Activated CD8-positive, alpha-beta T cell treated with anti-CD3 and anti-CD28 coated beads for 36 hours (primary cell): ENCODE data around the gene PAPSS1. TPM values are rescaled to one million over a fixed set of nuclear protein-coding genes. Genes with fewer than 3 reads are reported as not detected.

Source experiments
- ATAC-seq: fragments of 200-7000 bp; cut with Tn5 transposase; one replicate; pipeline ENCODE4 v1.10.0; 2021; ENCODE audit warnings: mild to moderate bottlenecking, moderate library complexity
- CTCF ChIA-PET: fragments of 350-600 bp; sonication (Branson Sonifier 250); formaldehyde crosslinking; loops from one replicate; lab custom pipeline; 2021; ENCODE audit warnings: antibody characterized with exemption; lab: Charles Lee
- POLR2A ChIA-PET: fragments of 350-600 bp; sonication (Branson Sonifier 250); formaldehyde crosslinking; loops from one replicate; lab custom pipeline; 2021; ENCODE audit warnings: antibody characterized with exemption; lab: Charles Lee
- DNase-seq: peaks from one replicate; pipeline ENCODE4 v3.0.0-alpha.2; 2020
- H3K27ac Mint-ChIP-seq: one replicate; pipeline ENCODE4 v1.8.0; 2021; ENCODE audit warnings: mild to moderate bottlenecking, mixed read lengths
- H3K27me3 Mint-ChIP-seq: one replicate; pipeline ENCODE4 v1.8.0; 2021; ENCODE audit warnings: mixed read lengths
- H3K36me3 Mint-ChIP-seq: one replicate; pipeline ENCODE4 v1.8.0; 2021; ENCODE audit warnings: low read depth, mixed read lengths
- H3K4me1 Mint-ChIP-seq: one replicate; pipeline ENCODE4 v1.8.0; 2021; ENCODE audit warnings: low read depth, mixed read lengths
- H3K4me3 Mint-ChIP-seq: one replicate; pipeline ENCODE4 v1.8.0; 2021; ENCODE audit warnings: mild to moderate bottlenecking, moderate library complexity, mixed read lengths
- H3K9me3 Mint-ChIP-seq: one replicate; pipeline ENCODE4 v1.8.0; 2021; ENCODE audit warnings: mixed read lengths
- CTCF ChIP-seq: fragments of 200-600 bp; IDR thresholded peaks from one replicate; pipeline ENCODE4 v1.8.0; 2022; ENCODE audit warnings: antibody characterized with exemption, mild to moderate bottlenecking
- intact Hi-C: fragments of 100-400 bp; cut with micrococcal nuclease; formaldehyde crosslinking; loops from one replicate; pipeline ENCODE4 v1.10.0; 2022
- total RNA-seq, 2 experiments: library from RNA; stranded (reverse); gene quantifications; one replicate each; pipeline ENCODE4 v1.2.3, GENCODE V29; 2021

The PAPSS1 gene
- total RNA-seq, 2 experiments from 2014 or later, result 29.5 to 31.1 TPM

GRCh38 chr4:107719207-107719921, 670 bp downstream of the PAPSS1 start:
- peaks cover 4% of the 10 kb centered on the region for H3K36me3 Mint-ChIP-seq
- DNase-seq (peak; percentile 60), ATAC-seq (peak; percentile 2)
- peak overlapping the region; percentile 87 for H3K27ac Mint-ChIP-seq
- no peaks in the 10 kb centered on the region for H3K9me3 Mint-ChIP-seq
- peak overlapping the region; percentile 92 for H3K4me3 Mint-ChIP-seq
- ChIA-PET CTCF (interaction anchor here (1.5 to 5.5 kb wide), 3 partner anchors 10 to 16 kb away, joined by 8 to 59 read pairs (median 11); no protein-coding TSS in a partner anchor), POLR2A (interaction anchor here (0.6 to 1.1 kb wide), 4 partner anchors 11 to 271 kb away, joined by 3 to 4 read pairs (median 3); partner anchors contain the start of gene HADH)
- intact Hi-C loops, result no loop called here
- H3K4me1 Mint-ChIP-seq, result peaks cover 35% of the 10 kb centered on the region
- no peaks in the 10 kb centered on the region for H3K27me3 Mint-ChIP-seq
- no peak for TF ChIP-seq CTCF

GRCh38 chr4:107718351-107718965, 1.6 kb downstream of the PAPSS1 start:
- peak overlapping the region; percentile 27 for H3K27ac Mint-ChIP-seq
- POLR2A ChIA-PET, result interaction anchor here (1.0 kb wide), 1 partner anchor 10 kb away, joined by 4 read pairs; no protein-coding TSS in a partner anchor
- ATAC-seq (no peak), DNase-seq (no peak)
- H3K36me3 Mint-ChIP-seq, result peaks cover 8% of the 10 kb centered on the region
- H3K4me3 Mint-ChIP-seq, result peak overlapping the region; percentile 92
- no peaks in the 10 kb centered on the region for H3K9me3 Mint-ChIP-seq
- intact Hi-C loops, result no loop called here
- no peak for TF ChIP-seq CTCF
- H3K4me1 Mint-ChIP-seq, result peaks cover 37% of the 10 kb centered on the region
- CTCF ChIA-PET, result no interaction called here
- H3K27me3 Mint-ChIP-seq, result no peaks in the 10 kb centered on the region

- CTCF ChIA-PET, result interaction anchor here (2.3 kb wide), 1 partner anchor 22 kb away, joined by 14 read pairs; no protein-coding TSS in a partner anchor
- H3K27me3 Mint-ChIP-seq, result no peaks in the 10 kb centered on the region
- peaks cover 2% of the 10 kb centered on the region for H3K9me3 Mint-ChIP-seq
These were observed 5.8 kb downstream of the PAPSS1 start for GRCh38 chr4:107714256-107714655.

GRCh38 chr4:107712236-107712635, 7.8 kb downstream of the PAPSS1 start:
- Mint-ChIP-seq H3K4me1 (peaks cover 25% of the 10 kb centered on the region), H3K27me3 (no peaks in the 10 kb centered on the region), H3K36me3 (peaks cover 18% of the 10 kb centered on the region), H3K27ac (no peak overlapping the region), H3K9me3 (peaks cover 7% of the 10 kb centered on the region), H3K4me3 (no peak overlapping the region)
- no peak for TF ChIP-seq CTCF
- ATAC-seq (no peak), DNase-seq (no peak)
- CTCF ChIA-PET, result no interaction called here
- POLR2A ChIA-PET, result no interaction called here
- intact Hi-C loops, result no loop called here

More at GRCh38 chr4:107714256-107714655, 5.8 kb downstream of the PAPSS1 start:
- ATAC-seq (no peak), DNase-seq (no peak)
- intact Hi-C loops, result no loop called here
- Mint-ChIP-seq H3K4me1 (peaks cover 40% of the 10 kb centered on the region), H3K4me3 (no peak overlapping the region), H3K36me3 (peaks cover 14% of the 10 kb centered on the region), H3K27ac (no peak overlapping the region)
- POLR2A ChIA-PET, result no interaction called here
- no peak for TF ChIP-seq CTCF

GRCh38 chr4:107711831-107712230, 8.2 kb downstream of the PAPSS1 start:
- intact Hi-C loops, result no loop called here
- no peaks in the 10 kb centered on the region for H3K27me3 Mint-ChIP-seq
- no peak overlapping the region for H3K27ac Mint-ChIP-seq
- ATAC-seq (no peak), DNase-seq (no peak)
- ChIA-PET CTCF (no interaction called here), POLR2A (no interaction called here)
- H3K4me3 Mint-ChIP-seq, result no peak overlapping the region
- no peak for TF ChIP-seq CTCF
- H3K4me1 Mint-ChIP-seq, result peaks cover 25% of the 10 kb centered on the region
- peaks cover 9% of the 10 kb centered on the region for H3K9me3 Mint-ChIP-seq
- H3K36me3 Mint-ChIP-seq, result peaks cover 18% of the 10 kb centered on the region
